Right lobe of liver (tissue), 4 donors: ENCODE data around the gene GRAMD1C.

Experiments
- POLR2A ChIP-seq: fragments of 450-650 bp; IDR thresholded peaks from one replicate; pipeline ENCODE4 v1.6.1; 2017; ENCODE audit warnings: antibody characterized with exemption, mild to moderate bottlenecking
- TF ChIP-seq, protein P1 (sequence below), 4 donors: fragments of 200-600 bp in 3 of 4; fragments of 450-650 bp in 1 of 4; IDR thresholded peaks; one replicate each; pipeline versions ENCODE4 v1.5.1 to v1.8.0; 2016 to 2022; ENCODE audit warnings: antibody characterized with exemption in 4 of 4, mild to moderate bottlenecking in 2 of 4
- donor health status: DM: no; HTN: no; CAD: no.
- donor health status: DM: no; HTN: no; CAD: no.
- donor health status: DM: no; HTN: yes; CAD: no.

DNA sequence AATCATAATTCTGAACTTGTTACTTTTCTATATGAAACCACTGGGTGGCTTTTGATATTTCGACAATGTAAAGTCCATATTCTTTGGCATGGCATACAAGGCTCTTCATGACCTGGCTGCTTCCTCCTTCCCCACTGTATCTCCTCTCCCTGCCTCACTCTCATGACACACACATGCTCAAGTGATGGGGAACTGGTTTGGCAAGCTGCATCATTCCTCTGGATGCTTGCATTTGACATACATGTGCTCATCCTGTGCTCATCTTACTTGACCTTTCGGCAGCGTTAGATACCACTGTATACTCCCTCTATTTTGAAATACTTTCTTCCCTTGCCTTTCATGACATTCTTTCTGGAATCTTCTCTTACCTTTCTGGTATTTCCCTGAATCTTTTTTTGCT, 57.4 kb downstream of the GRAMD1C start:
- TF ChIP-seq, protein P1, sequence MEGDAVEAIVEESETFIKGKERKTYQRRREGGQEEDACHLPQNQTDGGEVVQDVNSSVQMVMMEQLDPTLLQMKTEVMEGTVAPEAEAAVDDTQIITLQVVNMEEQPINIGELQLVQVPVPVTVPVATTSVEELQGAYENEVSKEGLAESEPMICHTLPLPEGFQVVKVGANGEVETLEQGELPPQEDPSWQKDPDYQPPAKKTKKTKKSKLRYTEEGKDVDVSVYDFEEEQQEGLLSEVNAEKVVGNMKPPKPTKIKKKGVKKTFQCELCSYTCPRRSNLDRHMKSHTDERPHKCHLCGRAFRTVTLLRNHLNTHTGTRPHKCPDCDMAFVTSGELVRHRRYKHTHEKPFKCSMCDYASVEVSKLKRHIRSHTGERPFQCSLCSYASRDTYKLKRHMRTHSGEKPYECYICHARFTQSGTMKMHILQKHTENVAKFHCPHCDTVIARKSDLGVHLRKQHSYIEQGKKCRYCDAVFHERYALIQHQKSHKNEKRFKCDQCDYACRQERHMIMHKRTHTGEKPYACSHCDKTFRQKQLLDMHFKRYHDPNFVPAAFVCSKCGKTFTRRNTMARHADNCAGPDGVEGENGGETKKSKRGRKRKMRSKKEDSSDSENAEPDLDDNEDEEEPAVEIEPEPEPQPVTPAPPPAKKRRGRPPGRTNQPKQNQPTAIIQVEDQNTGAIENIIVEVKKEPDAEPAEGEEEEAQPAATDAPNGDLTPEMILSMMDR (IDR thresholded peaks at IDR 0.05) = no peak
- no peak for TF ChIP-seq POLR2A
